Hepatocyte (in vitro differentiated cells): Measurements from ENCODE around the gene DDR2. TPM values are rescaled to one million over a fixed set of nuclear protein-coding genes. Genes with fewer than 3 reads are reported as not detected.

Source experiments
- DNase-seq: peaks from one replicate; pipeline ENCODE4 v3.0.0-alpha.2; 2016; ENCODE audit warnings: low spot score
- H2AFZ ChIP-seq: fragments of 200-600 bp; sonication (generic); 2 replicates; pipeline ENCODE4 v1.6.0; 2016; ENCODE audit warnings: antibody characterized with exemption, mild to moderate bottlenecking
- H3K27ac ChIP-seq: fragments of 200-600 bp; sonication (generic); 2 replicates; pipeline ENCODE4 v1.5.1; 2016; ENCODE audit warnings: mild to moderate bottlenecking
- H3K27me3 ChIP-seq: fragments of 200-600 bp; sonication (generic); 2 replicates; pipeline ENCODE4 v1.6.1; 2016
- H3K36me3 ChIP-seq: fragments of 200-600 bp; sonication (generic); replicated peaks from 2 replicates; pipeline ENCODE4 v1.5.1; 2016; ENCODE audit warnings: low read depth; ENCODE audit not compliant: insufficient read depth
- H3K4me1 ChIP-seq: fragments of 200-600 bp; sonication (generic); 2 replicates; pipeline ENCODE4 v1.5.1; 2016; ENCODE audit warnings: mild to moderate bottlenecking, moderate library complexity; ENCODE audit not compliant: insufficient read depth
- H3K4me2 ChIP-seq: fragments of 200-600 bp; sonication (generic); 2 replicates; pipeline ENCODE4 v1.6.0; 2016
- H3K4me3 ChIP-seq: fragments of 200-600 bp; sonication (generic); 2 replicates; pipeline ENCODE4 v1.5.1; 2016; ENCODE audit warnings: mild to moderate bottlenecking
- H3K79me2 ChIP-seq: fragments of 200-600 bp; sonication (generic); 2 replicates; pipeline ENCODE4 v1.6.0; 2017; ENCODE audit warnings: mild to moderate bottlenecking
- H3K9me2 ChIP-seq: fragments of 200-600 bp; sonication (generic); replicated peaks from 2 replicates; pipeline ENCODE4 v1.6.0; 2017; ENCODE audit warnings: mild to moderate bottlenecking; ENCODE audit not compliant: insufficient read depth
- H3K9me3 ChIP-seq: fragments of 200-600 bp; sonication (generic); 2 replicates; pipeline ENCODE4 v1.5.1; 2016; ENCODE audit warnings: low read depth, mild to moderate bottlenecking
- H4K20me1 ChIP-seq: fragments of 200-600 bp; sonication (generic); 2 replicates; pipeline ENCODE4 v1.6.0; 2016; ENCODE audit warnings: mild to moderate bottlenecking; ENCODE audit not compliant: insufficient read depth, poor library complexity, severe bottlenecking
- EZH2 ChIP-seq: fragments of 200-600 bp; sonication (generic); IDR thresholded peaks from 2 replicates; pipeline ENCODE4 v1.6.1; 2016; ENCODE audit warnings: antibody characterized with exemption, mild to moderate bottlenecking, borderline replicate concordance
- EZH2phosphoT487 ChIP-seq: fragments of 200-600 bp; sonication (generic); IDR thresholded peaks from one replicate; pipeline ENCODE4 v1.6.1; 2018; ENCODE audit warnings: antibody characterized with exemption, mild to moderate bottlenecking, low read depth, moderate library complexity; ENCODE audit not compliant: unreplicated experiment, severe bottlenecking
- WGBS: methylation state at CpG from one replicate; pipeline ENCODE4 v1.1.6; 2016; ENCODE audit warnings: low lambda C conversion rate; ENCODE audit errors: missing lambda C conversion rate; 5-methylcytosine and 5-hydroxymethylcytosine counted together
- polyA plus RNA-seq: library from polyadenylated mRNA; unstranded; fragments of >200 nt; fragmentation: Nextera tagmentation; extraction: Ambion mirVana; gene quantifications from 2 replicates; pipeline ENCODE4 v1.2.1, GENCODE V29; 2016
- total RNA-seq: library from RNA; depleted of rRNA; stranded (reverse); fragments of >200 nt; gene quantifications from 2 replicates; pipeline ENCODE4 v1.2.3, GENCODE V29; 2014
- TF ChIP-seq, protein P1 (sequence below): fragments of 200-600 bp; sonication (generic); IDR thresholded peaks from 2 replicates; pipeline ENCODE4 v1.5.1; 2016; ENCODE audit warnings: antibody characterized with exemption, mild to moderate bottlenecking; ENCODE audit not compliant: poor library complexity

Gene DDR2
- total and polyA plus RNA-seq, 2 experiments from 2014 or later = 15.7 to 40.2 TPM

DNA sequence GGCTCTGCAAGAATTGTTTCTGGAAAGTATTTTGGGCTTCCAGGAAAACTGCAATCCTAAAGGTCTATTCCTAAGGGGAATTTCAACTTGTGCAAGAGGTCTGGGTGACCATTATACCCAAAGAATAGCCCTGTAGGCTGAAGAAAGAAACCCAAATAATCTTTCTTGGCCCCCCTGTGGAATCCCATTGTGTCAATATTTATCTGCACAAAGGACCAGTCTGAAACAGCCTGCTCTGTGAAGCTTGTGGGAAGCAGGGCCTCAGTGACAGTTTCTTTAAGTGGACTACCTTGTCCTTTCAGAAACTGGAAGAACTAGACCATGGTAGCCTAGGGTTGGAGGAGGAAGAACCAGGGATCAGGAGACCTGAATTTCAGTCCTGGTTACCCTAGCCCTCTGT, 99.8 kb downstream of the DDR2 start:
- Histone ChIP-seq H3K4me1 (peaks cover 12% of the 10 kb centered on the region), H3K9me3 (no peaks in the 10 kb centered on the region), H3K4me3 (no peak overlapping the region), H2AFZ (no peak overlapping the region), H3K27me3 (no peaks in the 10 kb centered on the region), H3K79me2 (peaks cover 2% of the 10 kb centered on the region), H3K36me3 (no peaks in the 10 kb centered on the region), H3K9me2 (no peaks in the 10 kb centered on the region), H3K27ac (peak overlapping the region; percentile 2), H3K4me2 (no peak overlapping the region), H4K20me1 (no peaks in the 10 kb centered on the region)
- no peak for TF ChIP-seq EZH2
- TF ChIP-seq, protein P1, sequence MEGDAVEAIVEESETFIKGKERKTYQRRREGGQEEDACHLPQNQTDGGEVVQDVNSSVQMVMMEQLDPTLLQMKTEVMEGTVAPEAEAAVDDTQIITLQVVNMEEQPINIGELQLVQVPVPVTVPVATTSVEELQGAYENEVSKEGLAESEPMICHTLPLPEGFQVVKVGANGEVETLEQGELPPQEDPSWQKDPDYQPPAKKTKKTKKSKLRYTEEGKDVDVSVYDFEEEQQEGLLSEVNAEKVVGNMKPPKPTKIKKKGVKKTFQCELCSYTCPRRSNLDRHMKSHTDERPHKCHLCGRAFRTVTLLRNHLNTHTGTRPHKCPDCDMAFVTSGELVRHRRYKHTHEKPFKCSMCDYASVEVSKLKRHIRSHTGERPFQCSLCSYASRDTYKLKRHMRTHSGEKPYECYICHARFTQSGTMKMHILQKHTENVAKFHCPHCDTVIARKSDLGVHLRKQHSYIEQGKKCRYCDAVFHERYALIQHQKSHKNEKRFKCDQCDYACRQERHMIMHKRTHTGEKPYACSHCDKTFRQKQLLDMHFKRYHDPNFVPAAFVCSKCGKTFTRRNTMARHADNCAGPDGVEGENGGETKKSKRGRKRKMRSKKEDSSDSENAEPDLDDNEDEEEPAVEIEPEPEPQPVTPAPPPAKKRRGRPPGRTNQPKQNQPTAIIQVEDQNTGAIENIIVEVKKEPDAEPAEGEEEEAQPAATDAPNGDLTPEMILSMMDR = no peak
- no peak for TF ChIP-seq EZH2phosphoT487
- no peak for DNase-seq

- H3K27ac ChIP-seq = peak overlapping the region; percentile 2
- DNase-seq = no peak
- H3K4me3 ChIP-seq = no peak overlapping the region
- no peaks in the 10 kb centered on the region for H3K9me2 ChIP-seq
- no peak for TF ChIP-seq EZH2phosphoT487
- no peaks in the 10 kb centered on the region for H3K27me3 ChIP-seq
- no peaks in the 10 kb centered on the region for H4K20me1 ChIP-seq
- H3K9me3 ChIP-seq = no peaks in the 10 kb centered on the region
- no peak overlapping the region for H2AFZ ChIP-seq
- peaks cover 12% of the 10 kb centered on the region for H3K4me1 ChIP-seq
- H3K36me3 ChIP-seq = no peaks in the 10 kb centered on the region
- H3K79me2 ChIP-seq = peaks cover 2% of the 10 kb centered on the region
- H3K4me2 ChIP-seq = no peak overlapping the region
- WGBS = 82% methylated on average over 8 of the region's 8 CpGs
Observed at GRCh38 chr1:162732566-162733335, 100.5 kb downstream of the DDR2 start.

- peaks cover 2% of the 10 kb centered on the region for H3K79me2 ChIP-seq
- TF ChIP-seq, protein P1 = no peak
- TF ChIP-seq EZH2phosphoT487 (no peak), EZH2 (no peak)
Observed at GRCh38 chr1:162733336-162733590, 101.0 kb downstream of the DDR2 start.

GRCh38 chr1:162734047-162734446, 101.8 kb downstream of the DDR2 start:
- Histone ChIP-seq H4K20me1 (no peaks in the 10 kb centered on the region), H3K9me3 (no peaks in the 10 kb centered on the region), H3K27ac (no peak overlapping the region), H3K9me2 (no peaks in the 10 kb centered on the region), H3K4me2 (no peak overlapping the region), H3K4me1 (peaks cover 12% of the 10 kb centered on the region), H3K4me3 (no peak overlapping the region), H3K27me3 (no peaks in the 10 kb centered on the region), H3K79me2 (peaks cover 2% of the 10 kb centered on the region), H2AFZ (no peak overlapping the region), H3K36me3 (no peaks in the 10 kb centered on the region)
- TF ChIP-seq EZH2phosphoT487 (no peak), EZH2 (no peak)
- TF ChIP-seq, protein P1 = no peak
- DNase-seq = no peak
- WGBS = 76% methylated on average over 2 of the region's 2 CpGs

More at GRCh38 chr1:162733336-162733590, 101.0 kb downstream of the DDR2 start:
- no peaks in the 10 kb centered on the region for H3K27me3 ChIP-seq
- no peak overlapping the region for H3K4me2 ChIP-seq
- no peak overlapping the region for H3K4me3 ChIP-seq
- no peaks in the 10 kb centered on the region for H3K36me3 ChIP-seq
- H3K4me1 ChIP-seq = peaks cover 12% of the 10 kb centered on the region
- H2AFZ ChIP-seq = no peak overlapping the region
- 88% methylated on average over 1 of the region's 1 CpG for WGBS
- no peak for DNase-seq
- H3K9me2 ChIP-seq = no peaks in the 10 kb centered on the region
- H3K27ac ChIP-seq = no peak overlapping the region
- no peaks in the 10 kb centered on the region for H4K20me1 ChIP-seq
- no peaks in the 10 kb centered on the region for H3K9me3 ChIP-seq
